ENCODE results near the gene FAM110A.

DNA sequence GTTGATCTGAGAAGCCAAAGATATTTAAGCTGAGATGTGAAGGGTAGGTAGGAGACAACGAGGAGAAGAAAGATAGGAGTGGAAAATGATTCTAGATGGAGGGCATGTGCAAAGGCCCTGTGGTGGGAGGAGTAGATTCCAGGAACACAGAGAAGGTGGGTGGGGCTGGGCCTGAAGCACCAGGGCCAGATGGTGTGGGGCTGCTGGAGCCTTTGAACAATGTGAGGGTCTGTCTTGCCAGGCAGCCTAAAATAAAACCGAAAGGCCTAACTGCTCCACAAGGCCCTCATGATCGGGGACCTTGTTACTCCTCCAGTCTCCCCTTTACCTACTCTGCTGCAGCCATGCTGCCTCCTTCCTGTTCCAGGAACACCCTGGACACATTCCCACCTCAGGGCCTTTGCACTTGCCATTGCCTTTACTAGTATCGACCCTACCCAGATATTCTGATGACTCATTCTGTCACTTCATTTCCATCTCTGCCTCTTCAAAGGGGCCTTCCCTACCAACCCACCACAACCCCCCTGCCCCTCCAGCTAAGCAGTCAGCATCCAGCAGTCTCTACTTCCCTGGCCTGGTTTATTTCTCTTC, 20.0 kb downstream of the FAM110A start:
- TF ChIP-seq RAD21 (IDR thresholded peaks at IDR 0.05; ENCODE audit: low read depth), result no peak
- no peak for TF ChIP-seq YY1 (IDR thresholded peaks at IDR 0.05; ENCODE audit: low read depth)
- TF ChIP-seq TAF1 (IDR thresholded peaks at IDR 0.05; ENCODE audit: low read depth), result no peak
- no peak for TF ChIP-seq EGR1 (IDR thresholded peaks at IDR 0.05)
- no peak for TF ChIP-seq NFIC (IDR thresholded peaks at IDR 0.05)
- TF ChIP-seq, protein P1, sequence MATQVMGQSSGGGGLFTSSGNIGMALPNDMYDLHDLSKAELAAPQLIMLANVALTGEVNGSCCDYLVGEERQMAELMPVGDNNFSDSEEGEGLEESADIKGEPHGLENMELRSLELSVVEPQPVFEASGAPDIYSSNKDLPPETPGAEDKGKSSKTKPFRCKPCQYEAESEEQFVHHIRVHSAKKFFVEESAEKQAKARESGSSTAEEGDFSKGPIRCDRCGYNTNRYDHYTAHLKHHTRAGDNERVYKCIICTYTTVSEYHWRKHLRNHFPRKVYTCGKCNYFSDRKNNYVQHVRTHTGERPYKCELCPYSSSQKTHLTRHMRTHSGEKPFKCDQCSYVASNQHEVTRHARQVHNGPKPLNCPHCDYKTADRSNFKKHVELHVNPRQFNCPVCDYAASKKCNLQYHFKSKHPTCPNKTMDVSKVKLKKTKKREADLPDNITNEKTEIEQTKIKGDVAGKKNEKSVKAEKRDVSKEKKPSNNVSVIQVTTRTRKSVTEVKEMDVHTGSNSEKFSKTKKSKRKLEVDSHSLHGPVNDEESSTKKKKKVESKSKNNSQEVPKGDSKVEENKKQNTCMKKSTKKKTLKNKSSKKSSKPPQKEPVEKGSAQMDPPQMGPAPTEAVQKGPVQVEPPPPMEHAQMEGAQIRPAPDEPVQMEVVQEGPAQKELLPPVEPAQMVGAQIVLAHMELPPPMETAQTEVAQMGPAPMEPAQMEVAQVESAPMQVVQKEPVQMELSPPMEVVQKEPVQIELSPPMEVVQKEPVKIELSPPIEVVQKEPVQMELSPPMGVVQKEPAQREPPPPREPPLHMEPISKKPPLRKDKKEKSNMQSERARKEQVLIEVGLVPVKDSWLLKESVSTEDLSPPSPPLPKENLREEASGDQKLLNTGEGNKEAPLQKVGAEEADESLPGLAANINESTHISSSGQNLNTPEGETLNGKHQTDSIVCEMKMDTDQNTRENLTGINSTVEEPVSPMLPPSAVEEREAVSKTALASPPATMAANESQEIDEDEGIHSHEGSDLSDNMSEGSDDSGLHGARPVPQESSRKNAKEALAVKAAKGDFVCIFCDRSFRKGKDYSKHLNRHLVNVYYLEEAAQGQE (IDR thresholded peaks at IDR 0.05; ENCODE audit: low read depth), result no peak
- TF ChIP-seq CEBPB (IDR thresholded peaks at IDR 0.05), result no peak
- no peak for TF ChIP-seq TEAD4 (IDR thresholded peaks at IDR 0.05)
- TF ChIP-seq CREB1 (IDR thresholded peaks at IDR 0.05; ENCODE audit: low read depth), result no peak
- TF ChIP-seq, protein P2, sequence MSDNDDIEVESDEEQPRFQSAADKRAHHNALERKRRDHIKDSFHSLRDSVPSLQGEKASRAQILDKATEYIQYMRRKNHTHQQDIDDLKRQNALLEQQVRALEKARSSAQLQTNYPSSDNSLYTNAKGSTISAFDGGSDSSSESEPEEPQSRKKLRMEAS (IDR thresholded peaks at IDR 0.05), result no peak
- TF ChIP-seq EP300 (IDR thresholded peaks at IDR 0.05; ENCODE audit: borderline replicate concordance), result no peak
- TF ChIP-seq FOXM1 (IDR thresholded peaks at IDR 0.05; ENCODE audit: borderline replicate concordance, low read depth), result no peak
- no peak for TF ChIP-seq TCF12 (IDR thresholded peaks at IDR 0.05; ENCODE audit: low read depth)
- TF ChIP-seq ZBTB7A (IDR thresholded peaks at IDR 0.05; ENCODE audit: low read depth), result no peak
